T-helper 17 cell (primary cell): ENCODE measurements around the gene B4GALNT4. TPM values are rescaled to one million over a fixed set of nuclear protein-coding genes. Genes with fewer than 3 reads are reported as not detected.
"Not testable (repeated sequence)": the region's sequence is repeated elsewhere in the genome, so short reads cannot be mapped to it uniquely, and the experiment has no call there.

Source experiments
- ATAC-seq: fragments of 150-1000 bp; cut with Tn5 transposase; 2 replicates; pipeline ENCODE4 v1.10.0; 2021; ENCODE audit warnings: mild to moderate bottlenecking, moderate library complexity
- DNase-seq, 3 donors: peaks; one replicate each; pipeline versions ENCODE4 v3.0.0 to v3.0.0-alpha.2; 2020 to 2021
- H3K9me3 ChIP-seq: one replicate; pipeline ENCODE4 v1.7.0; 2013; ENCODE audit warnings: low read length, mild to moderate bottlenecking; ENCODE audit not compliant: control insufficient read depth, poor library complexity, severe bottlenecking
- H3K27ac Mint-ChIP-seq: one replicate; pipeline ENCODE4 v1.8.0; 2022; ENCODE audit warnings: mild to moderate bottlenecking, moderate library complexity, mixed read lengths
- H3K27me3 Mint-ChIP-seq: one replicate; pipeline ENCODE4 v1.8.0; 2022; ENCODE audit warnings: mixed read lengths
- H3K36me3 Mint-ChIP-seq: one replicate; pipeline ENCODE4 v1.8.0; 2022; ENCODE audit warnings: low read depth, mixed read lengths
- H3K4me1 Mint-ChIP-seq: one replicate; pipeline ENCODE4 v1.8.0; 2022; ENCODE audit warnings: mild to moderate bottlenecking, mixed read lengths
- H3K4me3 Mint-ChIP-seq: one replicate; pipeline ENCODE4 v1.8.0; 2022; ENCODE audit warnings: mild to moderate bottlenecking, moderate library complexity, mixed read lengths
- total RNA-seq, 4 donors: library from RNA in 2 of 4; stranded (reverse) in 2 of 4; gene quantifications; one replicate each; pipeline ENCODE4 v1.2.3 and lab custom pipeline; 2022 to 2026

The B4GALNT4 gene, protein sequence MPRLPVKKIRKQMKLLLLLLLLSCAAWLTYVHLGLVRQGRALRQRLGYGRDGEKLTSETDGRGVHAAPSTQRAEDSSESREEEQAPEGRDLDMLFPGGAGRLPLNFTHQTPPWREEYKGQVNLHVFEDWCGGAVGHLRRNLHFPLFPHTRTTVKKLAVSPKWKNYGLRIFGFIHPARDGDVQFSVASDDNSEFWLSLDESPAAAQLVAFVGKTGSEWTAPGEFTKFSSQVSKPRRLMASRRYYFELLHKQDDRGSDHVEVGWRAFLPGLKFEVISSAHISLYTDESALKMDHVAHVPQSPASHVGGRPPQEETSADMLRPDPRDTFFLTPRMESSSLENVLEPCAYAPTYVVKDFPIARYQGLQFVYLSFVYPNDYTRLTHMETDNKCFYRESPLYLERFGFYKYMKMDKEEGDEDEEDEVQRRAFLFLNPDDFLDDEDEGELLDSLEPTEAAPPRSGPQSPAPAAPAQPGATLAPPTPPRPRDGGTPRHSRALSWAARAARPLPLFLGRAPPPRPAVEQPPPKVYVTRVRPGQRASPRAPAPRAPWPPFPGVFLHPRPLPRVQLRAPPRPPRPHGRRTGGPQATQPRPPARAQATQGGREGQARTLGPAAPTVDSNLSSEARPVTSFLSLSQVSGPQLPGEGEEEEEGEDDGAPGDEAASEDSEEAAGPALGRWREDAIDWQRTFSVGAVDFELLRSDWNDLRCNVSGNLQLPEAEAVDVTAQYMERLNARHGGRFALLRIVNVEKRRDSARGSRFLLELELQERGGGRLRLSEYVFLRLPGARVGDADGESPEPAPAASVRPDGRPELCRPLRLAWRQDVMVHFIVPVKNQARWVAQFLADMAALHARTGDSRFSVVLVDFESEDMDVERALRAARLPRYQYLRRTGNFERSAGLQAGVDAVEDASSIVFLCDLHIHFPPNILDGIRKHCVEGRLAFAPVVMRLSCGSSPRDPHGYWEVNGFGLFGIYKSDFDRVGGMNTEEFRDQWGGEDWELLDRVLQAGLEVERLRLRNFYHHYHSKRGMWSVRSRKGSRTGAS
- total RNA-seq, result 1 to 10 TPM; 6.0 to 8.6 TPM
- total RNA-seq (lab: John Stamatoyannopoulos, UW), result 1.1 to 1.3 reads per million in 2 donors

DNA sequence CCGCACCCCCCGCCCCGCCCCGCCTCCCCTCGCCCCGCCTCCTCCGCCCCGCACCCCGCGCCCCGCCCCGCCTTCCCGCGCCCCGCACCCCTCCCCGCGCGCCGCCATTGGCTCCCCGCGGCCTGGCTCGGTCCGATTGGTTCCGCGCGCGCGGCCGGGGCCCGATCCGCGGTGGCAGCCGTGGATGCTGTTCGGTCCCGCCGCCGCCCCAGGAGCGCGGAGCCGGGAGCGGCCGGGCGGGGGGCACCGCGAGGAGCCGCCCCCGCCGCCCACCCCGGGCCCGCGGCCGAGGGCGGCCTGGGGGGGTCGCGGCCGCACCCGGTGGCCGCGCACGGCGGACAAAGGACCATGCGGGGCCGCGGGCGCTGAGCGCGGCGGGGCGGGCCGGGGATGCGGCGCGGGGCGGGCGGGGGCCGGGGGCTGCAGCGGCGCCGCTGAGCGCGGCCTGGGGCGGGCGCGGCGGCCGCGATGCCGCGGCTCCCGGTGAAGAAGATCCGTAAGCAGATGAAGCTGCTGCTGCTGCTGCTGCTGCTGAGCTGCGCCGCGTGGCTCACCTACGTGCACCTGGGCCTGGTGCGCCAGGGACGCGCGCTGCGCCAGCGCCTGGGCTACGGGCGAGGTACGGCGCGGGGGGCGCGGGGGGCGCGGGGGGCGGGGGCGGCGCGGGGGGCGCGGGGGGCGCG, at the start of gene B4GALNT4:
TSS of gene B4GALNT4 (plus strand) at position 164 of the 683 bp plus-strand sequence. CDS start at position 469, 305 bp downstream.
- peaks cover 23% of the 10 kb centered on the region for H3K4me1 Mint-ChIP-seq
- H3K27ac Mint-ChIP-seq, result no peak within 1 kb of the TSS
- peaks cover 3% of the 10 kb centered on the region for H3K36me3 Mint-ChIP-seq
- H3K4me3 Mint-ChIP-seq, result peak within 1 kb of the TSS; percentile 90
- peak in 2 of 3 donors; percentile 29 to 33 for DNase-seq
- peaks cover 29% of the 10 kb centered on the region for H3K27me3 Mint-ChIP-seq
- H3K9me3 ChIP-seq, result no peaks in the 10 kb centered on the region
- ATAC-seq, result peak; percentile 75

DNA sequence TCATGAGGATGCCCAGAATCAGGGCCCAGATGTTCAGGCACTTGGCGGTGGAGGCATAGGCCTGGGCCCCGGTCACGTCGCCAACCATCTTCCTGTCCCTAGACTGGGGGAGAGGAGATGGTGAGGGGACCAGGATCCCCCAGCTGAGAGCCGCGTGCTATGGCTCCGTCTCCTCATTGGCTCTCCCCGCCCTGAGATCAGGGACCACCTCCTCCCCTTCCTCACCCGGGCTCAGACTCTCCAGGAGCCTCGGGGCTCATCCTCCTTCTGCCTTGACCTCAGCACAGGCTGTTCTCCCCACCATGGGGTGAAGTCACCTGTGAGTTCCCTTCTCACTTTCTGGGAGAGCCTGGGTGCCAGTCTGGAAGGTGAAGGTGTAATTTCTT, 49.4 kb upstream of the B4GALNT4 start:
- H3K4me3 Mint-ChIP-seq, result peak overlapping the region; percentile 83
- H3K27ac Mint-ChIP-seq, result peak overlapping the region; percentile 80
- ATAC-seq, result not testable (repeated sequence)

DNA sequence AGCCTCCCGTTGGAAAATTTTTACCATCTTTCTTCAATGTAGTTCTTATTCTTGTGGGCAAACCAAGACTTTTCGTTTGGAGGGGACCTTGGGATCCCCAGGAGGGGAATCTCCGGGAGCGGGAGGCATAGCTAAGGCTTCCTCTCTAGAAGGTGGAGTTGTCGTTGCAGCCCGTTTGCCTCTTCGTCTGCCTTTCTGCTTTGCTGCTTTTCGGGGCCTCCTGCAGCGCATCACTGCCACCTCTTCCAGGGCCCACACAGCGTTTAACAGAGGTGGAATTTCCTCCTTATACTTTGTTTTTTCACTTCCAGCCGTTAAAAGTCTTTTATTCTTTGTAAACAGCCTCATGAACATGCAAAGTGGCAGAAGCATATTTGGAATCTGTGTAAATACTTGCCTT, 45.1 kb upstream of the B4GALNT4 start:
- no peaks in the 10 kb centered on the region for H3K36me3 Mint-ChIP-seq
- peak overlapping the region; percentile 75 for H3K4me3 Mint-ChIP-seq
- H3K4me1 Mint-ChIP-seq, result peaks cover 34% of the 10 kb centered on the region
- H3K27ac Mint-ChIP-seq, result peak overlapping the region; percentile 54
- DNase-seq, result no peak
- H3K27me3 Mint-ChIP-seq, result no peaks in the 10 kb centered on the region
- no peaks in the 10 kb centered on the region for H3K9me3 ChIP-seq
- no peak for ATAC-seq

More for the DNA sequence above, 49.4 kb upstream of the B4GALNT4 start:
- not testable (repeated sequence) for DNase-seq, H3K27me3 Mint-ChIP-seq, H3K9me3 ChIP-seq, H3K36me3 Mint-ChIP-seq
- H3K4me1 Mint-ChIP-seq, result peaks cover 32% of the 10 kb centered on the region

DNA sequence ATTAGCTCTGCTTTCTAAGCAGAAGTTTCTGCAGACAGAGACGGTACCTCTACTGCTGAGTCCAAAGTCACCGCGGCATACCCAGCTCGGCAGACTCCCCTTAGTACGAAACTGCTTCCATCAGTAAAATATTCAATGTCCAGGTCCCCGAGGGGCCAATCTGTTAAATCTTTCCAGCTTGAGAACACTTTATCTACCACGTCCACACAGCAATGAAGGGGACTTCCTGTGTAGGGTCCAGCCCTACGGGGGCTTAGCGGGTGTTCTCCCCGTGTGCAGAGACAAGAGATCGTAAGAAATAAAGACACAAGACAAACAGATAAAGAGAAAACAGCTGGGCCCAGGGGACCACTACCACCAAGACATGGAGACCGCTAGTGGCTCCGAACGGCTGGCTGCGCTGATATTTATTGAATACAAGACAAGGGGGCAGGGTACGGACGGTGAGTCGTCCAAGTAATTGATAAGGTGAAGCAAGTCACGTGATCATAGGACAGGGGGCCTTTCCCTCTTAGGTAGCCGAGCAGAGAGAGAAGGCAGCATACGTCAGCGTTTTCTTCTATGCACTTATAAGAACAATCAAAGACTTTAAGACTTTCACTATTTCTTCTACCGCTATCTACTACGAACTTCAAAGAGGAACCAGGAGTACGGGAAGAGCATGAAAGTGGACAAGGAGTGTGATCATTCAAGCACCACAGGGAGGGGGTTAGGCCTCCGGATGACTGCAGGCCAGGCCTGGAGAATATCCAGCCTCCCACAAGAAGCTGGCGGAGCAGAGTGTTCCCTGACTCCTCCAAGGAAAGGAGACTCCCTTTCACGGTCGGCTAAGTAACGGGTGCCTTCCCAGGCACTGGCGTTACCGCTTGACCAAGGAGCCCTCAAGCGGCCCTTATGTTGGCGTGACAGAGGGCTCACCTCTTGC, 44.4 kb upstream of the B4GALNT4 start:
- H3K27ac Mint-ChIP-seq, result peak overlapping the region; percentile 54
- peaks cover 37% of the 10 kb centered on the region for H3K4me1 Mint-ChIP-seq
- H3K9me3 ChIP-seq, H3K27me3 Mint-ChIP-seq, ATAC-seq, H3K36me3 Mint-ChIP-seq, DNase-seq: not testable (repeated sequence)
- H3K4me3 Mint-ChIP-seq, result peak overlapping the region; percentile 75

DNA sequence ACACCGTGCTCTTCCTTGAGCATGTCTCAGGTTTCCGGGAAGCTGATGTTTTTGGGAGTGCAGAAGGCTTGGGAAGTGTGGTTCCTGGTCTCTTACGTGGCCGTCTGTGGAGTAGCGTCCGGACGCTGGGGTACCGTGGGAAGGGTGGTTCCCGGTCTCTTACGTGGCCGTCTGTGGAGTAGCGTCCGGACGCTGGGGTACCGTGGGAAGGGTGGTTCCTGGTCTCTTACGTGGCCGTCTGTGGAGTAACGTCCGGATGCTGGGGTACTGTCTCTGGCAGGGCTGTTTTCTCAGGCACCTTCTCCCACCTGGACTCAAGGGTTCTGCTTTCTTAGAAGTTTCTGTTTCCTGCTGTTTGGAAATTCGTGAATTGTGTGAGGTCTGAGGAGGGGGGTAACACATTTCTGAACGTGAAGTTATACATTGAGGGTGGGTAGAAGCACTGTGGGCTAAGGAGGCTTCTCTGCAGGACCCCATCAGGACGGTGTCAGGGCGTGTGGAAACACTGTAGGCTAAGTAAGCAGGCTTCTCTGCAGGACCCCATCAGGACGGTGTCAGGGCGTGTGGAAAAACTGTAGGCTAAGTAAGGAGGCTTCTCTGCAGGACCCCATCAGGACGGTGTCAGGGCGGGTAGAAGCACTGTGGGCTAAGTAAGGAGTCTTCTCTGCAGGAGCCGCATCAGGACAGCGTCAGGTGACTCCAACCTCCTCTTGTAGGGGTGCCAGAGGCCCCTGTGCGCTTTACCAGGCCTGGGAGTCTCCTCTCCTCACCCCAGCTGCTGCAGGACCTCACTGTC, 43.3 kb upstream of the B4GALNT4 start:
- H3K4me1 Mint-ChIP-seq, result peaks cover 35% of the 10 kb centered on the region
- peak; percentile 5 for ATAC-seq
- no peaks in the 10 kb centered on the region for H3K9me3 ChIP-seq
- H3K36me3 Mint-ChIP-seq, result no peaks in the 10 kb centered on the region
- no peak for DNase-seq
- no peaks in the 10 kb centered on the region for H3K27me3 Mint-ChIP-seq
- peak overlapping the region; percentile 81 for H3K4me3 Mint-ChIP-seq
- H3K27ac Mint-ChIP-seq, result peak overlapping the region; percentile 84

DNA sequence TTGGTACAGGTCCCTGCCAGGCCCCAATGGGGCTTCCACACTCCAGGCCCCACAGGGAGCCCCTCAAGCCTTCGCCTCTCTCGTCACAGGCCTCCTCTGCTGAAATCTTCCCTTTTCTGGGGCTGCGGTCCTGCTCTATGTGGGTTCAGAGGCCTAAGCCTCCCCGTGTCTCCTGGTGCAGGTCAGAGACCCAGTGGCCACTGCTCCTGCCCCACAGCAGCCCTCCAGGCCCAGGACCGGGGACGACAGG, 42.8 kb upstream of the B4GALNT4 start:
- no peak for DNase-seq
- no peaks in the 10 kb centered on the region for H3K27me3 Mint-ChIP-seq
- H3K4me3 Mint-ChIP-seq, result peak overlapping the region; percentile 81
- H3K27ac Mint-ChIP-seq, result peak overlapping the region; percentile 84
- peak; percentile 12 for ATAC-seq
- peaks cover 39% of the 10 kb centered on the region for H3K4me1 Mint-ChIP-seq
- H3K36me3 Mint-ChIP-seq, result no peaks in the 10 kb centered on the region
- H3K9me3 ChIP-seq, result no peaks in the 10 kb centered on the region

DNA sequence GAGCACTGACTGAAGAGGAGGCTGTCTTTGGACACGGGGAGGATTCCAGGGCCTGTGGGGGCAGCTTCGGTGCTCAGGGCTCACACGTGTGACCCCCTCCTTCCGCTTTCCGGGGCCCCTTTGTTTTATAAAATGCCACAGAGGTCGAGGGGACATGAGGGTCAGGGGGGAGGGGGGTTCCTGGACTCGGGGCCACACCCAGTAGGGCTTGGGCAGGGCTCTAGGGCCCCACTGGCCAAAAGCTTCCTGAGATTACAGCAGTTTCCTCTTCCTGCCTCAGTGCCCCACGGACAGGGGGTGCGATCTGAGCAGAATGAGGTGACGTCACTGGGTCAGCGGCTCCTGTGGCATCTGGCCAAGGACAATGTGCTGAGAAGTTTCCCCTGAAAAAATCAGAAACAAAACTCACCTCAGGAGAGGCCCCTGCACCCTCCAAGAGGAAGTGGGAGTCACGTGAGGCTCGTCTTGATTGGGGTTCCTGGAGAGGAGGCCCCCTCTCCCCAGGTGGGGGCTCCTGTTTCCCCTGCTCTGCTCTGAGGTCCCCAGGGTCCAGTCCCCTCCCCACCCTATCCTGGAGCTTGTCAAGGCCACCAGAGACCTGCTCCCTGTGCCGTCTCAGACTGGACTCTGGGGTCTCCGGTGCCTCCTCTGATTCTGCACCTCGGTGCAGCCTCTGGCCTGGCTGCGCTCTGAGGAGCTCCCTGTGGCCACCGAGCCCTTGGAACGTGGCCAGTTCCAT, 42.3 kb upstream of the B4GALNT4 start:
- H3K27me3 Mint-ChIP-seq, result no peaks in the 10 kb centered on the region
- ATAC-seq (peak; percentile 74), DNase-seq (peak in 1 of 3 donors; percentile 41)
- H3K4me1 Mint-ChIP-seq, result peaks cover 43% of the 10 kb centered on the region
- peak overlapping the region; percentile 84 for H3K27ac Mint-ChIP-seq
- no peaks in the 10 kb centered on the region for H3K9me3 ChIP-seq
- H3K4me3 Mint-ChIP-seq, result peak overlapping the region; percentile 81
- no peaks in the 10 kb centered on the region for H3K36me3 Mint-ChIP-seq

DNA sequence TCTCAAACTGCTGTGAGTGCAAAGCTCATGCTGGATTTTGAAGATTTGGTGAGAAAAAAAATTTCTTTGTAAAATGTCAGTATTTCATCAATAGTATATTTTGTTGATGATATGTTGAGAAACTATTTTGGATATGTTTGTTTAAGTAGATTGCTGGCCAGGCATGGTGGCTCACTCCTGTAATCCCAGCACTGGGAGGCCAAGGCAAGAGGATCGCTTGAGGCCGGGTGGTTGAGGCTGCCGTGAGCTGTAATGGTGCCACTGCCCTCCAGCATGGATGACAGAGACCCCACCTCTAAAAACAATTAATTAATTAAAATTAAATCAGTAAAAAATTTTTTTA, 41.7 kb upstream of the B4GALNT4 start:
- Mint-ChIP-seq H3K4me1 (peaks cover 43% of the 10 kb centered on the region), H3K36me3 (no peaks in the 10 kb centered on the region)
- ATAC-seq, result no peak

DNA sequence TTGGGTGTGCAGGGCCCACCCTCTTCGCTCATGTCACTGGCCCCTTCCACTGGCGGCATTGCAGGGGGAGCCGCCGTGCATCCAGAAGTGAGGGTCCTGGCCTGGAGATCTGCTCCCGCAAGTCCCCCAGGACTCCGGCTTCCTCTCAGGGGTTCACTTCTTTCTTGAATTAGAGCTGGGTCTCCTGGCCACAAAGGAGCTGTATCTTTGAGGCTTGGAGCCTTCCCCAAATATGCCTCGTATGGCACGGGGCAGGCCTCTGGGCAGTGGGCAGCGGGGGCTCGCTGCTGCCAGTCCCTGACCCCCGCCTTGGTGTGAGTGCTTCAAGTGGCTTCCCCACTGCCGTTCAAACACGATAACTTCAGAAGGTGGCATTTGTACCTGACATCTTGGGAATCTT, 41.3 kb upstream of the B4GALNT4 start:
- no peak overlapping the region for H3K4me3 Mint-ChIP-seq
- H3K36me3 Mint-ChIP-seq, result no peaks in the 10 kb centered on the region
- DNase-seq (no peak), ATAC-seq (no peak)
- no peaks in the 10 kb centered on the region for H3K27me3 Mint-ChIP-seq
- no peaks in the 10 kb centered on the region for H3K9me3 ChIP-seq
- H3K27ac Mint-ChIP-seq, result peak overlapping the region; percentile 45
- H3K4me1 Mint-ChIP-seq, result peaks cover 43% of the 10 kb centered on the region

More for the DNA sequence above, 41.7 kb upstream of the B4GALNT4 start:
- H3K27ac Mint-ChIP-seq, result peak overlapping the region; percentile 84
- no peaks in the 10 kb centered on the region for H3K9me3 ChIP-seq
- no peak for DNase-seq
- peak overlapping the region; percentile 81 for H3K4me3 Mint-ChIP-seq
- H3K27me3 Mint-ChIP-seq, result no peaks in the 10 kb centered on the region

DNA sequence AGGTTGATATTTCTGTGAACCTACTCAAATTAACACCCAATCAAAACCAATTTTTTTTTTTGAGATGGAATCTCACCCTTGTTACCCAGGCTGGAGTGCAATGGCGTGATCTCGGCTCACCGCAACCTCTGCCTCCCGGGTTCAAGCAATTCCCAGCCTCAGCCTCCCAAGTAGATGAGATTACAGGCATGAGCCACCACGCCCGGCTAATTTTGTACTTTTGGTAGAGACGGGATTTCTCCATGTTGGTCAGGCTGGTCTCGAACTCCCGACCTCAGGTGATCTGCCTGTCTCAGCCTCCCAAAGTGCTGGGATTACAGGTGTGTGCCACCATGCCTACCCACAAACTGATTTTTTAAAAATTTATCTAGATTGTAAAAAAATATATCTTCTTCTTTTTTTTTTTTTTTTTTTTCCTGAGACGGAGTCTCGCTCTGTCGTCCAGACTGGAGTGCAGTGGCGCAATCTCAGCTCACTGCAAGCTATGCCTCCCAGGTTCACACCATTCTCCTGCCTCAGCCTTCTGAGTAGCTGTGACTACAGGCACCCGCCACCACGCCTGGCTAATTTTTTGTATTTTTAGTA, 40.7 kb upstream of the B4GALNT4 start:
- not testable (repeated sequence) for H3K9me3 ChIP-seq, DNase-seq, ATAC-seq, H3K36me3 Mint-ChIP-seq, H3K27me3 Mint-ChIP-seq
- peak overlapping the region; percentile 45 for H3K27ac Mint-ChIP-seq
- peak overlapping the region; percentile 12 for H3K4me3 Mint-ChIP-seq
- peaks cover 43% of the 10 kb centered on the region for H3K4me1 Mint-ChIP-seq

DNA sequence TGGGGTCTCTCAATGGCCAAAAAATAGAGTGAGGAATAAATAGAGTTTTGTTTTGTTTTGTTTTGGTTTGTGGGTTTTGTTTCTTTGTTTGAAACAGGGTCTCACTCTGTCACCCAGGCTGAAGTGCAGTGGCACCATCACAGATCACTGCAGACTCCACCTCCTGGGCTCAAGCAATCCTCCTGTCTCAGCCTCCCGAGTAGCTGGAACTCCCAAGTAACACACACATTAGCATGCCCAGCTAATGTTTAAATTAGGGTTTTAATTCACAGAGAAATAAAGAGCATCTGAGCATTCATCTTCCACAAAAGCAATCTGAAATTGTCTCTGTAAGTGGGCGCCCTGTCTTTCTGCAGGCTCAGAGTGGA, 39.4 kb upstream of the B4GALNT4 start:
- Mint-ChIP-seq H3K4me1 (peaks cover 38% of the 10 kb centered on the region), H3K27me3 (no peaks in the 10 kb centered on the region), H3K4me3 (peak overlapping the region; percentile 41), H3K36me3 (no peaks in the 10 kb centered on the region), H3K27ac (no peak overlapping the region)
- ATAC-seq (no peak), DNase-seq (no peak)
- no peaks in the 10 kb centered on the region for H3K9me3 ChIP-seq
